Right lobe of liver (tissue), 4 donors: ENCODE data around the gene KLHL24.

Source experiments
- POLR2A ChIP-seq: fragments of 450-650 bp; IDR thresholded peaks from one replicate; pipeline ENCODE4 v1.6.1; 2017; ENCODE audit warnings: antibody characterized with exemption, mild to moderate bottlenecking
- TF ChIP-seq, protein P1 (sequence below), 4 donors: fragments of 200-600 bp in 3 of 4; fragments of 450-650 bp in 1 of 4; IDR thresholded peaks; one replicate each; pipeline versions ENCODE4 v1.5.1 to v1.8.0; 2016 to 2022; ENCODE audit warnings: antibody characterized with exemption in 4 of 4, mild to moderate bottlenecking in 2 of 4
- donor health status: DM: no; HTN: no; CAD: no.
- donor health status: DM: no; HTN: no; CAD: no.
- donor health status: DM: no; HTN: yes; CAD: no.

DNA sequence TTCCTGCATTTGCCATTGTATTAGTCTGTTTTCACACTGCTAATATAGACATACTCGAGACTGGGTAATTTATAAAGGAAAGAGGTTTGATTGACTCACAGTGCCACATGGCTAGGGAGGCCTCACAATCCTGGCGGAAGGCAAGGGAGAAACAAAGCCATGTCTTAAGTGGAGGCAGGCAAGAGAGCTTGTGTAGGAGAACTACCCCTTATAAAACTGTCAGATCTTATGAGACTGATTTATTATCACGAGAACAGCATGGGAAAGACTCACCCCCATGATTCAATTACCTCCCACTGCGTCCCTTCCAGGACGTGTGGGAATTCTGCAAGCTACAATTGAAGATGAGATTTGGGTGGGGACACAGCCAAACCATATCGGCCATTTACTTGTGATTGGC, 90.0 kb downstream of the KLHL24 start:
- TF ChIP-seq, protein P1, sequence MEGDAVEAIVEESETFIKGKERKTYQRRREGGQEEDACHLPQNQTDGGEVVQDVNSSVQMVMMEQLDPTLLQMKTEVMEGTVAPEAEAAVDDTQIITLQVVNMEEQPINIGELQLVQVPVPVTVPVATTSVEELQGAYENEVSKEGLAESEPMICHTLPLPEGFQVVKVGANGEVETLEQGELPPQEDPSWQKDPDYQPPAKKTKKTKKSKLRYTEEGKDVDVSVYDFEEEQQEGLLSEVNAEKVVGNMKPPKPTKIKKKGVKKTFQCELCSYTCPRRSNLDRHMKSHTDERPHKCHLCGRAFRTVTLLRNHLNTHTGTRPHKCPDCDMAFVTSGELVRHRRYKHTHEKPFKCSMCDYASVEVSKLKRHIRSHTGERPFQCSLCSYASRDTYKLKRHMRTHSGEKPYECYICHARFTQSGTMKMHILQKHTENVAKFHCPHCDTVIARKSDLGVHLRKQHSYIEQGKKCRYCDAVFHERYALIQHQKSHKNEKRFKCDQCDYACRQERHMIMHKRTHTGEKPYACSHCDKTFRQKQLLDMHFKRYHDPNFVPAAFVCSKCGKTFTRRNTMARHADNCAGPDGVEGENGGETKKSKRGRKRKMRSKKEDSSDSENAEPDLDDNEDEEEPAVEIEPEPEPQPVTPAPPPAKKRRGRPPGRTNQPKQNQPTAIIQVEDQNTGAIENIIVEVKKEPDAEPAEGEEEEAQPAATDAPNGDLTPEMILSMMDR (IDR thresholded peaks at IDR 0.05): no peak
- TF ChIP-seq POLR2A: no peak
